Cardiac septum (tissue), 1 donor: ENCODE data around the gene NOX5. TPM values are rescaled to one million over a fixed set of nuclear protein-coding genes. Genes with fewer than 3 reads are reported as not detected.

Experiments
- DNase-seq: peaks from one replicate; pipeline ENCODE4 v3.0.0-alpha.2; 2020; ENCODE audit warnings: low spot score
- intact Hi-C: fragments of 100-400 bp; cut with DNase I; formaldehyde crosslinking; loops from one replicate; pipeline ENCODE4 v1.14.0; 2022
- total RNA-seq: library from RNA; stranded (reverse); fragmentation: NEBNext Ultra II Directional; extraction: Animal tissue kit (Norgen Biotek cat#: 25700); gene quantifications from one replicate; pipeline ENCODE4 v1.2.1, GENCODE V29; 2021
- donor health status: DM: no; HTN: no; CAD: no.

NOX5 gene
- total RNA-seq, 1 donor from 2014 or later, result not detected

DNA sequence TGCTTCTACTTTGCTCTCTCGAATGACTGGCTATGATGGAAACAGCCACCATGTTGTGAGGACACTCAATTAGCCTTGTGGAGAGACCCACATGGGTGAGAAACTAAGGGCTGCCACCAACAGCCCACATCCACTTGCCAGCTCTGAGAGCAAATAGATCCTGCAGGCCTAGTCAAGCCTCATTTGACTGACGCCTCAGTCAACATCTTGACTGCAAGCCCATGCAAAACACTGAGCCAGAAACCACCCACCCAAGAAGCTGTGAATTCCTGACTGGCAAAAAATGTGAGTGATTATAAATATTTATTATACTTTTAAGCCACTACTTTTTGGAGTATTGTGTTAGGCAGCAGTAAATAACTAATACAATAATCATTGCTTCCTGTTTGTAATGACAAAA lies 58.4 kb downstream of the NOX5 start:
- intact Hi-C loops, result no loop called here
- no peak for DNase-seq

DNA sequence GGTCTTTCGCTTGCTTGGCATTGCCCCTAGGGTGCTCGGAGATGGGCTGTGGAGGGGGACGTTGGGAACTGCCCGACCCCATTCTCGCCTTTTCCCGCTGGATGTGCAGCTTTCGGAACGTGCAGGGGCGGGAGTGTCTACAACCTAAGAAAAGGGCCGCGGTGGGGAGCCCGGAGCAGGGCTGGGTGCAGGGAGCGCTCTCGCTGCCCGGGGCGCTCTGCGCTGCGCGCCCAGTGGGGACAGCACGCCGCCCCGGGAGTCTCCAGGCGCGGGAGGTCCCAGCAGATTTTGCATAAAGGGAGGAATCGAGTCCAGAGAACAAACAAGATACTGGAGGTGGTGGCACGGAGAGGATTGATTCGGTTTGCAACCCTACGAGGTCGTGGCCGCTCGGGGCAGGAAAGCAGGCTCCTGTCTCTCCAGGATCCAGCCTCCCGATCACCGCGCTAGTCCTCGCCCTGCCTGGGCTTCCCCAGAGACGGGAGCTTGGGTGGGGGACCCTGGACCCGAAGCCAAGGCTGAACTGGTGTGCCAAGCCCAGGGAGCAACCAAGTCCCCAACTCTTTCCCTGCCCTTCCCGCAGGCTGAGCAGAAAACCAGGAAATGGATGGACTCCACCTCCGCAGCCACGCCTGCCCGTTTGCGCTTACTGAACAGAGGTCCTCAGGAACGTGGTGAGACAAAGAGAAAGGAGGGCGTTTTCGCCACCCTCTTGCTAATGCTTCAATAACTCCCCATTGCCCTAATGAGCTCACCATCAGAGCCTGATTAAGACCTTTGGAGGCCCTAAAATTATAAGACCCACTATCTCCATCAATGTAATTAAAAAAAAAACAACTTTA lies 59.7 kb downstream of the NOX5 start:
- no peak for DNase-seq
- intact Hi-C loops, result no loop called here

DNA sequence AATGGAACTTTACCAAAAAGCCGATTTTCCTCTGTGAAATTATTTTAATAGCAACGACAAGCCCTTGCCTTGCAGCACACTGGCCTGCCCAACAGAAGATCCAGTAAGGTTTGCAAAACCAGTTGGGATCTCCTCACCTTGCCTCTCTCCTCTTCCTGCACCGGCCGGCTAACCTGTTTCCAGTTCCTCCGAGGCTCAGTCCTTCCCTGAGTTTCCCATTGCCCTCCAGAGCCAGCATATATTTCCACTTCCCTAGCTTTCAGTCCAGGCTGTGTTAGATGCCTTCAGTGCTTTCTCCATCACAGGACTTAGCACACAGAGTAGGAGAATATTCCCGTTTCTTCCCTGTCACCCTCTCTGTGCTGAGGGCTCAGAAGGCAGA lies 60.3 kb downstream of the NOX5 start:
- no peak for DNase-seq
- intact Hi-C loops, result no loop called here

DNA sequence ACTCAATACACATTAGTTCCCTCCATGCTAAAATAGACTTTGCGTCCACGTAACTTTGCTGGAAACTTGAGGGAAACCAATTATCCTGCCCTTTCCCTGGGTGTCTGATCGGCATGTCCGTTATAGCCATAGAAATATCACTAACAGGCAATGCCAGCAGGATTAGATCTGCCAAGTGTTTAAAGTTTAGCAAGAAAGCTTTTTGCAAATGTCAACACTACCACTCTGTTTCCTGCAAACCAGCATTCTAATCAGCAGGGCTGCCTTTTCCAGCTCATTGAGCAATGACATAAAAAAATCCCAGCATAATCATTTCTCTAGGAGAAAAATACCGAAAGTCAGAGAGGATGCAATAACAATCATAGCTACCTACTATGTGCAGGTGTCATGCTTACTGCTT lies 60.9 kb downstream of the NOX5 start:
- DNase-seq, result no peak
- intact Hi-C loops, result no loop called here

DNA sequence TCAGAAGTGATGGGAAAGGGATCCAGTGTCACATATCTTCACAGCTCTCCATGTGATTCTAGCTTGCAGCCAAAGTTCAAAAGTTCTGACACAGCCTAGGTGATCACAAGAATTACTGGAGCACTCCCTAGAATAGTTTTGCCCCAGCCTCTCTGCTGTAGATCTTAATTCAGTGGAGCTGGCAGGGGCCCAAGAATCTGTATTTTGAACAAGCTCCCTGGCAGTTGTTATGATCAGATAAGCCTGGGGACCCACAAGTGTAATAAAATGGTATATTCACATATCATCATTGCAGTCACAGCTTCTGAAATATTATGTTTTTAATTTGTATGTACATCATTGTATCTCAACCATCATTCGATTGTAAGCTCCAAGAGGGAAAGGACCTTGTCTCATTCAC lies 62.3 kb downstream of the NOX5 start:
- intact Hi-C loops, result no loop called here
- no peak for DNase-seq

DNA sequence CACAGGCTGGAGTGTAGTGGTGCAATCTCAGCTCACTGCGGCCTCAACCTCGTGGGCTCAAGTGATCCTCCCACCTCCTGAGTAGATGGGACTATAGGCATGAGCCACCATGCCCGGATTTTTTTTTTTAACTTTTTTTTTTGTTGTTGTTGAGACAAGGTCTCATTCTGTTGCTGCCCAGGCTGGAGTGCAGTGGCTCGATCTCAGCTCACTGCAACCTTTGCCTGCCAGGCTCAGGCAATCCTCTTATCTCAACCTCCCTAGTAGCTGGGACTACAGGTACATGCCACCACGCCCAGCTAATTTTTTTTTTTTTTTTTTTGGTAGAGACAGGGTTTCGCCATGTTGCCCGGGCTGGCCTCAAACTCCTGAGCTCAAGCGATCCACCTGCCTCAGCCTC lies 64.1 kb downstream of the NOX5 start:
- intact Hi-C loops, result no loop called here
- no peak for DNase-seq

DNA sequence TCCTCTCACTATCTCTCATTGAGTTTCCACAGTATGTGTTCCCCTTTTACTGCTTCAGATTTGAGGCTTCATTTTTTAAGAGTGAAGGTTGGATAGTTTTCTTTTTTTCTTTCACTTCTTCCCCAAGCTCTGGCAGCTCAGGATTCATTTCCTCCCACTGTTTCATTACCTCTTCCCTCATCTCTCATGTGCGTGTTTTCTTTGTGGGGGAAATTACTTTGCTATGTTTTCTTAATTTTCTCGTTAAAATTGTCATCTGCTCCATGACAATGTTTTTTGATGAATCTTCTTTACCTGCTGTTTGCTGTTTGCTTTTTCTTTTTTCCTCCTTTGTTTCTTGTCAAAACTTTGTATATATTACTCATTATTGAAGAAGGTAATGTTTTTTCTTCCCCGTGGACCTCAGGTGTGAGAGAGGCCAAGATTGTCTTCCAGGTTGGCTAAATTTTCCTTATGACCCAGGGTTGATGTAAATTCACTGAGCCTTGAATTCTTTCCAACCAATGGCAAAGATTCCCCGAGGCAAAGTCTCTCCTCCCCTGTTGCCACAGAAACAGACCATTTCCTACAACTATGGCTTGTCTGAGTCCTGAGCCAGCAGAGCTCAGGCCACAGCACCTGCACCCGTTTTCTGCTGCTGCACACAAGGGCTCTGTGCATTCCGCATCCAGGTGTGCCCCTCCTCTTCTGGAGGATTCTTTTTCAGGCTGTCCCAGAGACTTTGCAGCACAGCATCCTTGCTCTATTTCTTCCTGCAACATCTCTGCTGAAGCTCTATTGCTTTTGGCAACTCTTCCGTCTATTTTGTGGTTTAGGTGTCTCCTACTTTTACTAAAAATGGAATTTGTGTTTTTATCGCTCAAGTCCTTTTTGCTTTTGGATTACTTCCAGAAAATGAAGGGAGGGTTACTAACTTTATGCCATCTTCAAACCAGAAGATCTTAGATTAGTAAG lies 66.1 kb downstream of the NOX5 start:
- intact Hi-C loops, result no loop called here
- DNase-seq, result no peak

DNA sequence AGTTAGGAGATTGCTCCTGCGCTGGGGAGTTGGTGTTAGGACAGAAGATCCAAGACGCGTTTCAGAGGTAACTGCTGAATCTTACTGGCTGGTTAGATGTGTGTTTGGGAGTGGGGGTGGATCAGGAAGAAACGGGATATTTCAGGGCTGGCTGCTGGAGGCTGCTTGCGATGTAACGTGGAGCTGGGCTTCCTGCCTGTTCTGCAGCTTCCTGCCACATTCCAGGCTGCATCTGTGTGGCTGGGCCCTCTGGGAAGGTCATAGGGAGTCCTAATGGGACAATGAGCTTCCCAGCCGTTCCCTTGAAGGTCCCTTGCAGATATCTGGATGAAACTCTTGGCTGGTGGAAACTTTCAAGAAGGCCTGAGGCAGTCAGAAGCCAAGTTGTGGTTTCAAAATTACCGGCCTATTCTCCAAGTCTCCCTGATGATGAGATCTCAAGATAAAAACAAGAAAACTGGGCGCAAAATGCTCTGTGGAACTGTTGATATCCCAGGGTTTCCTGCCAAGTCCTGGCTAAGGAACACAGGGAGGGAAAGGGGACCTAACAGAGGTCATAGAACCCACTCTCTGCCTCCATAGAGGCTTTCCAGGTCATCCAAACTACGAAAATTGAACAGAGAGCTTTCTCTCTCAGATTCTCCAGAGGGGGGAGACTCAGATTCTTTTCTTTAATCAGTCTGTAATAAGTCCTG lies 67.0 kb downstream of the NOX5 start:
- DNase-seq, result peak; percentile 86
- intact Hi-C loops, result no loop called here

DNA sequence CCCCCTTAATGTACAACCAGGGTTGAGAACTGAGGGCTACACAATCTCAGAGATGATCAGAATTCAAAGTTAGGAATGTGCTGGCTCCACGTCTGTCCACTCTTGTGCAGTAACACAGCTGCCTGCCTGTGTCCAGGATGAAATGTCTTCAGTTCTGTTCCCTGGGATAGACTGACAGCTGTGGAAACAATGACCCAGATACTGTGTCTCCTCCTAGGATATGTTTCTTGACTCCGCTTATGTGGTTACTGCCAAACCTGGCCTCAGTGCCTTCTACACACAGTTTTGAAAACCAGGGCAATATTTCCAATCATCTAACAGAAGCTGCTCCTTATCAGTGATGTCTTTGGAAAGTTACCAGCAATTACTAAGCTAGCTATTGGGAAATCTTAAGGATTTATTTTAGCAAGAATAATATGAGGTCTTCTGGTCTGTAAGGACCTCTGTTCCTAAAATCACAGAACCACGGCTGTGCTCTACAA lies 67.6 kb downstream of the NOX5 start:
- no peak for DNase-seq
- intact Hi-C loops, result no loop called here

DNA sequence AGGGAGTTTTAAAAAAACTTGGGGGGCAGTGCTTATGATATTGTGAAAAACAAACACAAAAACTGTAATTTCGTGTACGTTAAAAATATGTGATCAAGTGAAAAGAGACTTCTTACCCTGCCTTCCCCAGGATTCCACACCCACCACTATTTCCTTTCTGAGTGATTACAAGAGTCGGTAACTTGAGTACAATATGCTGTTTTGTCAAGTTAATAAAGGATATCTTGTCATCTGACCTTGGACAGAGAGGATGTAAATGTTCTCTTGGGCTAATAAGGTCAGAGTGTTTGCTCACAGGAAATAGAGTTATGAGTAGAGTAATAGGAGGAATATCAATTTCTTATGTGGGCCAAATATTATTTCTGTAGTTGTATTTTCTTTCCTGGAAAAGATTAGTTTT lies 68.1 kb downstream of the NOX5 start:
- intact Hi-C loops, result no loop called here
- no peak for DNase-seq

DNA sequence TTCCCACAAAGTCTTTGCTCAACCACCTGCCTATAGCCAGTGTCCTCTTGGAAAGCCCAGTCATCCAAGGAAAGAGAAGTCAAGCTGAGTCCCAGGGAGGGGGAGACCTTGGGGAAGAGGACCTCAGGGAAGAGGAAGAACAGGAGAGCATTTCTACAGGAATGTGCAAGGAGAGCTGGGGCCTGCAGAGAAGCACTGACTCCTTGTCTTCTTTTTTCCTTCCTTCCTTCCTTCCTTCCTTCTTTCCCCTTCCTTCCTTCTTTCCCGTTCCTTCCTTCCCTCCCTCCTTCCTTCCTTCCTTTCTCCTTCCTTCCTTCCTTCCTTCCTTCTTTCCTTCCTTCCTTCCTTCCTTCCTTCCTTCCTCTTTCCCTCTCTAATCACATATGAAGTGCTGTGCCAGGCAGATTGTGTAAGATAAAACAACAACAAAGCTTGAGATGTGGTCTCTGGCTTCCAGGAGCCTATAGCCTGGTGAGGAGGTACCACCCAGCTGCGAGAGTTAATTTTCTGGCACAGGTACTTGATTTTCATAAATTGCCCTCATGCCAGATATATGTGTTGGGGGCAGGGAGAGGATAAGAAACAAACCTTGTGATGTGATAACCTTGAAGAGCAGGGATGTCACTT lies 70.0 kb downstream of the NOX5 start:
- DNase-seq, result no peak
- intact Hi-C loops, result no loop called here

DNA sequence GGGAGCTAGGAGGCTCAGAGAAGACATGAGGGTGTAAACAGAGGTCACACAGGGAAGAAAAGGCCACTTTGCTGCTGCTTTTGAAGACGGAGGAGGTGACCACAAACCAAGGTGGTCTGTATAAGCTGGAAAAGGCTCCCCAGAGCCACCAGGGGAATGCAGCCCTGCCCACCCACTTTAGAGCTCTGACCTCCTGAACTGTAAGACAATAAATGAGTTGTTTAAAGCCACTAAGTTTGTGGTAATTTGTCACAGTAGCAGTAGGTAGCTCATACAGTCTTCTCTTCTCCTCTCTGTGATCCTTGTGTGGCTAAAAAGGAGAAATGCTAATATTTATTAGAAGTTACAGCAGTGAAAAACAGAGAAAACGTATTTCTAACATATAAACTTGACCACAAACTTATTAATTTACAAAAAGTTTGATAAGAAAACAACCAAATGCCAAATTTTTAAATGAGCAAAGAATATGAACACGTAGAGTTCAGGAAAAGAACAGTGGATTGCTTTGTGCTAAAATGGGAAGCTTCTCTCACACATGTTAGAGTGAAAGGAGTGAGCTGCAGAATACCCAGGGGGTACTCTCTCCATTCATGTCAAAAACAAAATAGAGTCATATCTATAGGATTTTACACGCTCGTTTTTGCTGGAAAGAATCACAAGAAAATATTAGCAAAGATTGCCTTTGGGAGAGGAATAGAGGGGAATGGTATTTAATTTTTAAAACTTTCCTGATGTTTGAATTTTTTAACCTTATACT lies 71.0 kb downstream of the NOX5 start:
- intact Hi-C loops, result no loop called here
- DNase-seq, result no peak

DNA sequence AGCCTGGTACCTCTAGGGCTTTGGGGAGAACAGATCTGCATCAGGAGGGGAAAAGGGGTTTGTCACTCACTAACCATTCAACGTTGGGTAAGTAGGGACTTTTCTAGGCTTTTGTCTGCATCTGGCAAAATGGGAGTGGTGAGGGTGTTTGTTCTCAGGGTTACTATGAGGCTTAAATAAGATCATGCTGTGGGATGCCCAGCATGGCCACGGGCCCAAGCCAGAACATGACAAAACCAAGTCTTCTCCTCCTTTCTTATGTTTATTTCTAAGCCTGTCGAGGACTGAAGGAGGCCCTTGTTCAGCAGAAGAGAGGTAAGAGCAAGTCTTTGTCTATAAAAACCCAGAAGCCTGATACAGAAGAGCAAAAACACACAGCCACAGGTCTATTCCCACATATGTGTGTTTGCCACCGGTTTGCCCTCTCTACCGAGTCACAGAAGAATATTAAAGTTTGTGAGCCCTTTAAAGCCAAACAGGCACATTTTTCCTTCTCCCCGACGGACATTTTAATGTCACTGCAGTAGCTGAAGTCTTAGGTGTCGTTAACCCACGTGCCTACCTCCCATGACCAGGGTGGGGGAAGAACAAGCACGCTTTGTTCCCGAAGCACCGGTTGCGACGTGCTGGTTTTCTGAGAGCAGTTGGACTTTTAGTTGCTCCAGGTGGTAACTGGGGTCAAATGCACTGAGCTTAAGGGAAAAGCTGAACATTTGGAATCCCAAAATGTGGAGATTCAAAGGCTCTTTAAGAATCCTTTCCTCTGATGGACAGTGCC lies 72.1 kb downstream of the NOX5 start:
- intact Hi-C loops, result no loop called here
- DNase-seq, result no peak

DNA sequence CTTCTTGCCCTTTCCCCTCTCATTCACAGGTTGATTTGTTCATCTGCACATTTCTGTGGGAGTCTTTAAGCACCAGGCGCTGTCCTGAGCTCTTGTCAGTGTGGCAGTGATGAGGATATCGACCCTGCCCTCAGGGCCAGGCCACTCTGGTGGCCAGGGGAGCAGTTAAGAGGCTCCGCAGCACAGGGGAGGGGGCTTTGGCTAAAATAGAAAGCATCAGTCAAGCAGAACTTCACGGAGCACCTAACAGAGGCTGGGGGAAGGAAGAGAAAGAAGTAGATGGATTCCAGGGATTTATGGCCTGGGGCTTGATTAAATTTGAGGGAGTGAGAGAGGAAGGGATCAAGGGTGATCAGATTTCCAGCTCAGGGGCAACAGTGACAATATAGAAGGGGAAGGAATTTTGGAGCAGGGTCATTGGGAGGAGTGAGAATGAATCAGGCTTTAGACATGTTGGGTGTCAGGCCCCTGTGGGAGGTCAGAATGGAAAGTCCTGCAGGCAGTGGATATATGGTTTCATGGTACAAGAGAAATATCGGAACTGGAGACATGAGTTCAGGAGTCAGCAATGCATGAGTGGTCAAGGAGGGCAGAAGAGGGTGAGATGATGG lies 73.0 kb downstream of the NOX5 start:
- intact Hi-C loops, result no loop called here
- DNase-seq, result no peak

DNA sequence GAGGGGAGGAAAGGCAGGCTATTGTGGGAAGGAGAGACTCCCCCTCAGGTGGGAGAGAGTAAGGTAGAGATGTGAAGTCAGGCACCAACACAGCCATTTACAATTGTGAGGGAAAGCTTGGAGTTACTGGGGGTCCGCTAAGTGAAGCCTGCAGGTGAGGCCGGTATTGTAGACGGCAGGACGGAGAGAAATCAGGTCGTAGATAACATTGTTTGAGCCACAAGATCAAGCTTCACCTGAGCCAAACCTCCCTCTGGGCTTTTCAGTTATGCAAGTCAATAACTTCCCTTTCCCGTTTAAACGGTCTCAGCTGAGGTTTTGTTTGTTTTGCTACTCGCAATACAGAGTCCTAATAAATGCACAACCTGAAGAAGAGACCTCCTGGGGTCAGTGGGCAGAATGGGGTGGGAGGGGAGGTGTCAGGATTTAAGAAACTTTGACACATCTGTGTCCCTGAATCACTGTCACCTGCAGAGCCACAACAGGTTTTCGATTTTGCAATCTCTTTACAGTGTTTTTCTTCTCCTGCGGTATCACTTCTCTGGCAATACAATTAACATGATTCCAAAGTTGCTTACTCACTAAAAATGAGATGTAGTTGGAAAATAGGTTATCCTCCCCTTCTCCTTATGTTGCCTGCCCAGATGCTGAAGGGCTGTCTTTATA lies 73.9 kb downstream of the NOX5 start:
- DNase-seq, result no peak
- intact Hi-C loops, result no loop called here

DNA sequence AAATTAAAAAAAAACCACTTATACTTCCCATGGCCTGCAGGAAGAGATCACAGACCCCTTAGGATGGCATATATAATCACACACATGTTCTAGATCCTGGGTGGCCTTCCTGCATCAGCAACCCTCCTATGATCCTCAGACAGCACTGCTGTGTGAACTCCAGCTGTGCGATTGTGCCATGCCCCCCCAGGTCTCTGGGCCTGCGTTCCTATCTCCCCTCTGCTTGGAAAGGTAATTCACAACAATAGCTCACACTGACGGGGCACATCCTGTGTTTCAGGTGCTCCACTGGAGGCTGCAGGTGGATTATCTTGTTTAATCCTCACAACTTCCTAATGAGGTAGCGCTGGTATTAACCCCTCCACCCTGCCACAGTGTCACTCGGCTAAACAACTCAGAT lies 74.8 kb downstream of the NOX5 start:
- intact Hi-C loops, result no loop called here
- no peak for DNase-seq

DNA sequence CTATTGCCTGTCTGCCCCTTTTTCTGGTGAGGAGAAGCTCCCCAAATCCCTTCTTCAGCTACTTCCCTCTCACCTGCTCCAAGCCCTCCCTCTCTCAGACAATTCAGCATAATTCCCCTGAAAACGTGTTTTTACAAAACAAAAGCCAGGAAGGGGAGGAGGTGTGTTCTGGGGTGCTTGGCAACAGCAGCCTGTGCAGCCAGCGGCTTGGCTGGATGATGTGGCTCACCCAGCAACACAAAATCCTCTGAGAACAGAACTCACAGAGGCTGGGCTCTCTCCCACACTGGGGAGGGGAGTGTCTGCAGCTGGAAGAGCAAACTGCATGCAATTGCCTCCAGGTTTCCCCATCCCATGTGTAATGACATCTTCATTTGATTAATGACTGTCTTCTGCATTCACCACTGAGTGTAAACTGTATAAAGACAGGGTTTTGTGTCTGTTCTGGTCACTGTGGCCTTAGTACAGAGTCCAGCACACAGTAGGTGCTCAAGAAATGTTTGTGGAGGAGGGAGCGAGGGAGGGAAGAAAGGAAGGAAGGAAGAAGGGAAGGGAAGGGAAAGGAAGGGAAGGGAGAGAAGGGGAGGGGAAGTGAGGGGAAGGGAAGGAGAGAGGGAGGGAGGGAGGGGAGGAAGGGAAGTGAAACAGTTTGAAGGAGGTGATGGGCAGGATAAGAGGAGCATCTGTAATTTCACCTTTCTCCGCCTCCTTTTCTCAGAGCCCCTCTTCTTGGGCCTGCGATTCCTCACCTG lies 75.9 kb downstream of the NOX5 start:
- intact Hi-C loops, result no loop called here
- no peak for DNase-seq
